Breast epithelium (tissue), 4 donors: Measurements from ENCODE around the gene CBR3. TPM values are rescaled to one million over a fixed set of nuclear protein-coding genes. Genes with fewer than 3 reads are reported as not detected.
"Not testable (repeated sequence)": the region's sequence is repeated elsewhere in the genome, so short reads cannot be mapped to it uniquely, and the experiment has no call there.

Source experiments
- DNase-seq, 2 donors: peaks; one replicate each; pipeline ENCODE4 v3.0.0-alpha.2; 2019; ENCODE audit warnings: low spot score in 2 of 2
- H3K27ac ChIP-seq, 2 donors: fragments of 200-600 bp; sonication (generic) in 1 of 2; one replicate each; pipeline ENCODE4 v1.5.1; 2016 to 2019; ENCODE audit warnings: mild to moderate bottlenecking in 1 of 2
- H3K27me3 ChIP-seq, 2 donors: fragments of 200-600 bp; sonication (generic) in 1 of 2; one replicate each; pipeline versions ENCODE4 v1.5.1 to v1.6.0; 2017 to 2019; ENCODE audit warnings: control low read depth in 1 of 2, mild to moderate bottlenecking in 1 of 2
- H3K36me3 ChIP-seq: fragments of 200-600 bp; one replicate; pipeline ENCODE4 v1.5.1; 2019
- H3K4me1 ChIP-seq, 2 donors: fragments of 200-600 bp; sonication (generic); one replicate each; pipeline ENCODE4 v1.5.1; 2016 to 2019; ENCODE audit warnings: control low read depth in 1 of 2
- H3K4me3 ChIP-seq, 3 donors: fragments of 200-600 bp; sonication (generic); 1 replicate in 2 of 3; 2 replicates in 1 of 3; pipeline ENCODE4 v1.5.1; 2016 to 2019; ENCODE audit warnings: mild to moderate bottlenecking in 3 of 3, moderate library complexity in 2 of 3
- H3K9me3 ChIP-seq, 2 donors: fragments of 200-600 bp; sonication (generic) in 1 of 2; one replicate each; pipeline ENCODE4 v1.5.1; 2016 to 2019; ENCODE audit warnings: control low read depth in 1 of 2
- CTCF ChIP-seq, 3 donors: fragments of 450-650 bp; IDR thresholded peaks; one replicate each; pipeline ENCODE4 v1.5.1; 2016 to 2017; ENCODE audit warnings: antibody characterized with exemption in 3 of 3, mild to moderate bottlenecking in 3 of 3, moderate library complexity in 3 of 3
- POLR2A ChIP-seq: fragments of 450-650 bp; IDR thresholded peaks from one replicate; pipeline ENCODE4 v1.6.1; 2016; ENCODE audit warnings: antibody characterized with exemption, mild to moderate bottlenecking, moderate library complexity
- POLR2AphosphoS5 ChIP-seq, 3 donors: sonication (generic); formaldehyde crosslinking; IDR thresholded peaks; one replicate each; pipeline ENCODE4 v1.6.1; 2017; ENCODE audit warnings: antibody characterized with exemption in 3 of 3
- intact Hi-C: fragments of 100-400 bp; cut with DNase I; formaldehyde crosslinking; loops from one replicate; pipeline ENCODE4 v1.15.1; 2023; ENCODE audit warnings: low total_unique reads
- total RNA-seq, 3 donors: library from RNA; depleted of rRNA; stranded (reverse); fragments of >200 nt; gene quantifications; one replicate each; pipeline ENCODE4 v1.1.0, GENCODE V29; 2016

CBR3 gene
- total RNA-seq, 3 donors from 2014 or later = 15.7 to 29.0 (median 22.1) TPM

- Histone ChIP-seq H3K36me3 (no peaks in the 10 kb centered on the region), H3K9me3 (no peaks in the 10 kb centered on the region), H3K4me1 (no peaks in the 10 kb centered on the region), H3K27ac (peak overlapping the region in 1 of 2 donors; percentile 67), H3K4me3 (no peak overlapping the region), H3K27me3 (no peaks in the 10 kb centered on the region)
- DNase-seq = no peak
- TF ChIP-seq POLR2A (no peak), POLR2AphosphoS5 (IDR thresholded peaks at IDR 0.05) (peak in 2 of 3 donors; percentile 11 to 30), CTCF (IDR thresholded peaks at IDR 0.05) (no peak)
- intact Hi-C loops = no loop called here
These were observed 2.2 kb upstream of the CBR3 start for GRCh38 chr21:36132696-36133095.

- Histone ChIP-seq H3K27ac (peak overlapping the region; percentile 85 to 93), H3K4me1 (no peaks in the 10 kb centered on the region), H3K9me3 (no peaks in the 10 kb centered on the region), H3K27me3 (no peaks in the 10 kb centered on the region), H3K36me3 (no peaks in the 10 kb centered on the region), H3K4me3 (peak overlapping the region; percentile 77 to 95 (median 82))
- DNase-seq = peak; percentile 59 to 70
- TF ChIP-seq POLR2AphosphoS5 (IDR thresholded peaks at IDR 0.05) = peak in 2 of 3 donors; percentile 31 to 53
- no peak for TF ChIP-seq CTCF (IDR thresholded peaks at IDR 0.05)
- intact Hi-C loops = no loop called here
These were observed 668 bp downstream of the CBR3 start for GRCh38 chr21:36135391-36136102.

DNA sequence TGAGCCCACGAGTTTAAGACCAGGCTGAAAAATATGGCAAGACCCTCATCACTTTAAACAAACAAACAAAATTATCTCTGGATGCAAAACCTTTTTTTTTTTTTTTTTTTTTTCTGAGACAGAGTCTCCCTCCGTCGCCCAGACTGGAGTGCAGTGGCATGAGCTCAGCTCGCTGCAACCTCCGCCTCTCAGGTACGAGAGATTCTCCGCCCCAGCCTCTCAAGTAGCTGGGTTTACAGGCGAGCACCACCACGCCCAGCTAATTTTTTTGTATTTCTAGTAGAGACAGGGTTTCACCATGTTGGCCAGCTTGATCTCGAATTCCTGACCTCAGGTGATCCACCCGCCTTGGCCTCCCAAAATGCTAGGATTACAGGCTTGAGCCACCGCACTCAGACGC is 4.9 kb downstream of the CBR3 start:
- H3K27me3 ChIP-seq, H3K4me1 ChIP-seq, H3K9me3 ChIP-seq, H3K36me3 ChIP-seq, DNase-seq, H3K4me3 ChIP-seq, H3K27ac ChIP-seq, intact Hi-C loops: not testable (repeated sequence)

DNA sequence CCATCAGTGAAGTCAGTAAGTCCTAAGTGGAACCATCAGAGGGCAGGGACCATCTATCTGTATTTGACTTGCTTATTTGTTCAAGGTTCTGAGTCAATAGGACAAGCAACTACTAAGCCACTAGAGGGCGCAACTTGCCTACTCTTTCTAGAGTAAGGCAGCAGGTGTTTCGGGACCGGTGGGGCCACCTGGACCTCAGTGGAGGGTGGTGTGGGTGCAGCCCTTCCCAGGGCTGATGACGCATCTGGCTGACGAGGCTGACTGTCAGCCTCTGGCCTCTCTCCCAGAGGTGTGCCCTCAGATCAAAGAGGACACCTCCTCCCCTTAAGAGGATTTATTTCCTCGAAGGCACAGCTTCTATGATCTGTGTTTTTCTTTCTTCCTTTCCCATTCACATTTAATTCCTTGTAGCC is 6.6 kb downstream of the CBR3 start:
- intact Hi-C loops = no loop called here
- H3K27me3 ChIP-seq = no peaks in the 10 kb centered on the region
- peak overlapping the region; percentile 3 to 71 for H3K27ac ChIP-seq
- peak; percentile 83 to 89 for DNase-seq
- no peak for TF ChIP-seq POLR2A
- TF ChIP-seq POLR2AphosphoS5 (IDR thresholded peaks at IDR 0.05) = peak in 2 of 3 donors; percentile 22 to 54
- peak; percentile 58 to 84 (median 81) for TF ChIP-seq CTCF (IDR thresholded peaks at IDR 0.05)
- peaks cover 0 to 3% of the 10 kb centered on the region in 2 donors for H3K4me1 ChIP-seq
- no peaks in the 10 kb centered on the region for H3K36me3 ChIP-seq
- H3K4me3 ChIP-seq = no peak overlapping the region
- H3K9me3 ChIP-seq = no peaks in the 10 kb centered on the region

DNA sequence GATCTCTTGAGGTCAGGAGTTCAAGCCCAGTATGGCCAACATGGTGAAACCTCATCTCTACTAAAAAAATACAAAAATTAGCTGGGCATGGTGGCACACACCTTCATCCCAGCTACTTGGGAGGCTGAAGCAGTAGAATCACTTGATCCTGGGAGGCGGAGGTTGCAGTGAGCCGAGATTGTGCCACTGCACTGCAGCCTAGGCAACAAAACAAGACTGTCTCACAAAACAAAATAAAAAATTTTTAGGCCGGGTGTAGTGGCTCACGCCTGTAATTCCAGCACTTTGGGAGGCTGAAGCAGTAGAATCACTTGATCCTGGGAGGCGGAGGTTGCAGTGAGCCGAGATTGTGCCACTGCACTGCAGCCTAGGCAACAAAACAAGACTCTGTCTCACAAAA is 9.4 kb downstream of the CBR3 start:
- DNase-seq, H3K27ac ChIP-seq, H3K36me3 ChIP-seq, H3K4me3 ChIP-seq, H3K9me3 ChIP-seq, H3K27me3 ChIP-seq, H3K4me1 ChIP-seq, intact Hi-C loops: not testable (repeated sequence)

DNA sequence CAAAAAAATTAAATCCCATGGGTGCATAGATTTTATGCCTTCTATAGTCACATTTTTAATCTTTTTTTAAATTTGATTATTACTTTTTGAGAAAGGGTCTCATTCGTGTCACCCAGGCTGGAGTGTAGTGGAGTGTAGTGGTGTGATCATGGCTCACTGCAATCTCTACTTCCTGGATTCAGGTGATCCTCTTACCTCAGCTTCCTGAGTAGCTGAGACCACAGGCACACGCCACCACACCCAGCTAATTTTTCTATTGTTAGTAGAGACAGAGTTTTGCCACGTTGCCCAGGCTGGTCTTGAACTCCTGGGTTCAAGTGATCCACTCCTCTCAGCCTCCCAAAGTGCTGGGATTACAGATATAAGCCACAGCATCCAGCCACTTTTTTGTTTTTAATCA is 10.4 kb downstream of the CBR3 start:
- Histone ChIP-seq H3K4me1 (peaks cover 3% of the 10 kb centered on the region in 2 donors), H3K27ac (no peak overlapping the region), H3K4me3 (no peak overlapping the region), H3K9me3 (no peaks in the 10 kb centered on the region), H3K36me3 (no peaks in the 10 kb centered on the region), H3K27me3 (no peaks in the 10 kb centered on the region)
- TF ChIP-seq POLR2AphosphoS5 (IDR thresholded peaks at IDR 0.05) (no peak), CTCF (IDR thresholded peaks at IDR 0.05) (no peak), POLR2A (no peak)
- DNase-seq = no peak
- intact Hi-C loops = no loop called here
